Liver (tissue), 9 donors: ENCODE data around the gene SLC15A5. TPM values are rescaled to one million over a fixed set of nuclear protein-coding genes. Genes with fewer than 3 reads are reported as not detected.
A peak's percentile ranks its signal among the peaks of the same experiment; 100 is the strongest.

Experiments
- DNase-seq: peaks from one replicate; pipeline ENCODE4 v3.0.0-alpha.2; 2017; ENCODE audit warnings: low spot score
- H3K27ac ChIP-seq, 2 donors: one replicate each; pipeline ENCODE4 v1.7.0; 2013; ENCODE audit warnings: inconsistent platforms in 2 of 2, low read length in 2 of 2, control low read depth in 1 of 2, low read depth in 1 of 2, mild to moderate bottlenecking in 1 of 2
- H3K27me3 ChIP-seq, 4 donors: one replicate each; pipeline versions ENCODE4 v1.6.1 to v1.7.0; 2013; ENCODE audit warnings: low read length in 3 of 4, inconsistent platforms in 1 of 4, mild to moderate bottlenecking in 1 of 4, moderate library complexity in 1 of 4; ENCODE audit not compliant: control insufficient read depth in 4 of 4, insufficient read depth in 4 of 4
- H3K36me3 ChIP-seq, 4 donors: one replicate each; pipeline versions ENCODE4 v1.6.1 to v1.7.0; 2013; ENCODE audit warnings: low read length in 3 of 4, mild to moderate bottlenecking in 3 of 4, low read depth in 1 of 4, moderate library complexity in 1 of 4; ENCODE audit not compliant: control insufficient read depth in 4 of 4, insufficient read depth in 3 of 4
- H3K4me1 ChIP-seq, 4 donors: one replicate each; pipeline versions ENCODE4 v1.6.1 to v1.7.0; 2013; ENCODE audit warnings: low read length in 3 of 4, mild to moderate bottlenecking in 3 of 4, moderate library complexity in 1 of 4; ENCODE audit not compliant: control insufficient read depth in 4 of 4, insufficient read depth in 4 of 4
- H3K4me3 ChIP-seq, 3 donors: one replicate each; pipeline versions ENCODE4 v1.6.1 to v1.7.0; 2013; ENCODE audit warnings: low read length in 3 of 3, control low read depth in 1 of 3, low read depth in 1 of 3, mild to moderate bottlenecking in 1 of 3
- H3K9ac ChIP-seq, 2 donors: one replicate each; pipeline ENCODE4 v1.7.0; 2013; ENCODE audit warnings: low read length in 2 of 2, mild to moderate bottlenecking in 2 of 2, moderate library complexity in 2 of 2, control low read depth in 1 of 2, low read depth in 1 of 2
- H3K9me3 ChIP-seq, 4 donors: one replicate each; pipeline versions ENCODE4 v1.6.1 to v1.7.0; 2013; ENCODE audit warnings: low read length in 3 of 4; ENCODE audit not compliant: control insufficient read depth in 4 of 4
- EGR1 ChIP-seq, 2 donors: IDR thresholded peaks; 2 replicates each; pipeline ENCODE4 v1.6.1; 2016 to 2018; ENCODE audit warnings: antibody characterized with exemption in 2 of 2, low read depth in 2 of 2
- FOXA1 ChIP-seq: IDR thresholded peaks from 2 replicates; pipeline ENCODE4 v1.6.1; 2016; ENCODE audit warnings: antibody characterized with exemption
- GABPA ChIP-seq, 2 donors: IDR thresholded peaks in 1 of 2; conservative IDR thresholded peaks in 1 of 2; 2 replicates each; pipeline ENCODE4 v1.6.1; 2016; ENCODE audit warnings: antibody characterized with exemption in 2 of 2, mild to moderate bottlenecking in 1 of 2, moderate library complexity in 1 of 2
- HNF4A ChIP-seq, 2 donors: conservative IDR thresholded peaks; 2 replicates each; pipeline ENCODE4 v1.6.1; 2016; ENCODE audit warnings: antibody characterized with exemption in 2 of 2, mild to moderate bottlenecking in 2 of 2
- HNF4G ChIP-seq: IDR thresholded peaks from 2 replicates; pipeline ENCODE4 v1.6.1; 2016; ENCODE audit warnings: antibody characterized with exemption
- JUND ChIP-seq, 2 donors: IDR thresholded peaks; 2 replicates each; pipeline ENCODE4 v1.6.1; 2016; ENCODE audit warnings: antibody characterized with exemption in 2 of 2
- NR2F2 ChIP-seq: IDR thresholded peaks from 2 replicates; pipeline ENCODE4 v1.6.1; 2016; ENCODE audit warnings: antibody characterized with exemption
- RAD21 ChIP-seq, 2 donors: IDR thresholded peaks; 2 replicates each; pipeline ENCODE4 v1.6.1; 2016; ENCODE audit warnings: antibody characterized with exemption in 2 of 2, mild to moderate bottlenecking in 2 of 2
- RXRA ChIP-seq, 2 donors: IDR thresholded peaks; 2 replicates each; pipeline ENCODE4 v1.6.1; 2017 to 2018; ENCODE audit warnings: antibody characterized with exemption in 2 of 2, mild to moderate bottlenecking in 1 of 2
- SP1 ChIP-seq: IDR thresholded peaks from 2 replicates; pipeline ENCODE4 v1.6.1; 2018; ENCODE audit warnings: antibody characterized with exemption, mild to moderate bottlenecking
- TAF1 ChIP-seq: conservative IDR thresholded peaks from 2 replicates; pipeline ENCODE4 v1.6.1; 2016; ENCODE audit warnings: antibody characterized with exemption, mild to moderate bottlenecking
- WGBS: extraction: QIAGEN DNeasy Blood & Tissue Kit; methylation state at CpG from one replicate; pipeline ENCODE4 v1.1.7; 2013; 5-methylcytosine and 5-hydroxymethylcytosine counted together
- polyA plus RNA-seq, 2 donors: library from polyadenylated mRNA; stranded (reverse) in 1 of 2; unstranded in 1 of 2; fragments of 200-250 nt in 1 of 2; fragments of >200 nt in 1 of 2; fragmentation: Nextera tagmentation in 1 of 2; extraction: Ambion mirVana in 1 of 2; gene quantifications; one replicate each; pipeline versions ENCODE4 v1.2.1 to v1.2.3, GENCODE V29; 2013 to 2015
- total RNA-seq, 2 donors: library from RNA; depleted of rRNA; stranded (reverse); fragments of >200 nt; gene quantifications; one replicate each; pipeline ENCODE4 v1.2.3, GENCODE V29; 2014
- TF ChIP-seq, protein P1 (sequence below): IDR thresholded peaks from 2 replicates; pipeline ENCODE4 v1.6.1; 2016; ENCODE audit warnings: antibody characterized with exemption, mild to moderate bottlenecking
- TF ChIP-seq, protein P2 (sequence below): IDR thresholded peaks from 2 replicates; pipeline ENCODE4 v1.6.1; 2016; ENCODE audit warnings: antibody characterized with exemption
- TF ChIP-seq, protein P3 (sequence below): IDR thresholded peaks from 2 replicates; pipeline ENCODE4 v1.6.1; 2016; ENCODE audit warnings: antibody characterized with exemption
- TF ChIP-seq, protein P4 (sequence below): IDR thresholded peaks from 2 replicates; pipeline ENCODE4 v1.6.1; 2016; ENCODE audit warnings: antibody characterized with exemption
- TF ChIP-seq, protein P5 (sequence below): fragments of 150-350 bp; IDR thresholded peaks from 2 replicates; pipeline ENCODE4 v1.5.1; 2017; ENCODE audit warnings: improper control_type of control experiment, low read depth, low read length; ENCODE audit not compliant: missing input control
- donor health status: healthy.
- donor health status: healthy.
- donor health status: healthy.
- donor health status: healthy.
- donor health status: healthy.

SLC15A5 gene
- total and polyA plus RNA-seq, 4 donors, result not detected

DNA sequence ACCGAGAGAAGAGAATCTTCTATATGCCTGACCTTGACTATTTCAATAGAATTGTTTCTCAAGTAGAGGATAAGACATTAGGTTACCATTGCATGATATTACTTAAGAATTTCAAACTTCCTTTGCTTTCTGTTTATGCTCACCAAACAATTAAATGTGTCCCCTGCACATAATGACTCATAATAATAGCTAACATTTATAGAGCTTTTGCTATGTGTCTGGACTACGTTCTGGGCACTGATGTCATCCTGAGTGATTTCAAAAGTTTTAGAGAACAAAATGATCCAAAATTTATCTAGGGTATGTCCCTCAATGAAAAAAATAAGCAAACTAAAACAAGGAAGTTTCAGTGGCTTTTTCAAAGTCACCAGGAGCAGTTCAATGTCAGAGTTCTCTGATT, 38.8 kb downstream of the SLC15A5 start:
- H3K36me3 ChIP-seq, result no peaks in the 10 kb centered on the region
- no peak for DNase-seq
- peaks cover 3 to 14% (median 10%) of the 10 kb centered on the region in 4 donors for H3K4me1 ChIP-seq
- H3K4me3 ChIP-seq, result no peak overlapping the region
- H3K27me3 ChIP-seq, result no peaks in the 10 kb centered on the region
- no peaks in the 10 kb centered on the region for H3K9me3 ChIP-seq
- WGBS, result 56% methylated on average over 2 of the region's 2 CpGs
- H3K27ac ChIP-seq, result peak overlapping the region in 1 of 2 donors; percentile 13
- TF ChIP-seq GABPA (IDR thresholded peaks at IDR 0.05 in 1 of 2, conservative IDR thresholded peaks at IDR 0.05 in 1 of 2), result no peak
- peak in 1 of 2 donors; percentile 39 for TF ChIP-seq HNF4A (conservative IDR thresholded peaks at IDR 0.05)
- TF ChIP-seq, protein P1, sequence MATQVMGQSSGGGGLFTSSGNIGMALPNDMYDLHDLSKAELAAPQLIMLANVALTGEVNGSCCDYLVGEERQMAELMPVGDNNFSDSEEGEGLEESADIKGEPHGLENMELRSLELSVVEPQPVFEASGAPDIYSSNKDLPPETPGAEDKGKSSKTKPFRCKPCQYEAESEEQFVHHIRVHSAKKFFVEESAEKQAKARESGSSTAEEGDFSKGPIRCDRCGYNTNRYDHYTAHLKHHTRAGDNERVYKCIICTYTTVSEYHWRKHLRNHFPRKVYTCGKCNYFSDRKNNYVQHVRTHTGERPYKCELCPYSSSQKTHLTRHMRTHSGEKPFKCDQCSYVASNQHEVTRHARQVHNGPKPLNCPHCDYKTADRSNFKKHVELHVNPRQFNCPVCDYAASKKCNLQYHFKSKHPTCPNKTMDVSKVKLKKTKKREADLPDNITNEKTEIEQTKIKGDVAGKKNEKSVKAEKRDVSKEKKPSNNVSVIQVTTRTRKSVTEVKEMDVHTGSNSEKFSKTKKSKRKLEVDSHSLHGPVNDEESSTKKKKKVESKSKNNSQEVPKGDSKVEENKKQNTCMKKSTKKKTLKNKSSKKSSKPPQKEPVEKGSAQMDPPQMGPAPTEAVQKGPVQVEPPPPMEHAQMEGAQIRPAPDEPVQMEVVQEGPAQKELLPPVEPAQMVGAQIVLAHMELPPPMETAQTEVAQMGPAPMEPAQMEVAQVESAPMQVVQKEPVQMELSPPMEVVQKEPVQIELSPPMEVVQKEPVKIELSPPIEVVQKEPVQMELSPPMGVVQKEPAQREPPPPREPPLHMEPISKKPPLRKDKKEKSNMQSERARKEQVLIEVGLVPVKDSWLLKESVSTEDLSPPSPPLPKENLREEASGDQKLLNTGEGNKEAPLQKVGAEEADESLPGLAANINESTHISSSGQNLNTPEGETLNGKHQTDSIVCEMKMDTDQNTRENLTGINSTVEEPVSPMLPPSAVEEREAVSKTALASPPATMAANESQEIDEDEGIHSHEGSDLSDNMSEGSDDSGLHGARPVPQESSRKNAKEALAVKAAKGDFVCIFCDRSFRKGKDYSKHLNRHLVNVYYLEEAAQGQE, result no peak
- TF ChIP-seq NR2F2, result no peak
- TF ChIP-seq JUND (IDR thresholded peaks at IDR 0.05), result peak in 1 of 2 donors; percentile 71
- no peak overlapping the region for H3K9ac ChIP-seq

DNA sequence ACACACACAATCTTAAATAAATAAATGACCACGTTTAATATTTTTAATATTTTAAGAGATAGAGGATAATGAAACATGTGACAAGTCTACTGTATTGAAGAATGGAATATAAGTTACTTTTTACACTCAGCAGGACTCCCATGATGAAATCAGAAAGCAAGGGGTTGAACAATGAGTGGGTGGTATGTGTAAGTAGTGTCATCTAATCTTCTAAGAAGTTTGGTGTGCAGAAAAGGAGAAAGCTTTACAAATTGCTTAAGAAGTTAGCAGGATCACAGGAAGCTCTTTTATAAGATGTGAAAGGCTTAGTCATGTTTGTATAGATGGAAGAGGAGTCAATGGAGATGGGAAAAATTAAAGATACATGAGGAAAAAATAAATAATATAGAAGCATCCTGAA, 47.8 kb downstream of the SLC15A5 start:
- H3K36me3 ChIP-seq, result no peaks in the 10 kb centered on the region
- WGBS, result 57% methylated on average over 1 of the region's 1 CpG
- H3K4me1 ChIP-seq, result no peaks in the 10 kb centered on the region
- no peaks in the 10 kb centered on the region for H3K27me3 ChIP-seq
- no peaks in the 10 kb centered on the region for H3K9me3 ChIP-seq
- H3K4me3 ChIP-seq, result no peak overlapping the region
- no peak for DNase-seq
- H3K27ac ChIP-seq, result no peak overlapping the region
- TF ChIP-seq, protein P2, sequence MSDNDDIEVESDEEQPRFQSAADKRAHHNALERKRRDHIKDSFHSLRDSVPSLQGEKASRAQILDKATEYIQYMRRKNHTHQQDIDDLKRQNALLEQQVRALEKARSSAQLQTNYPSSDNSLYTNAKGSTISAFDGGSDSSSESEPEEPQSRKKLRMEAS, result no peak
- no peak for TF ChIP-seq RAD21 (IDR thresholded peaks at IDR 0.05)
- TF ChIP-seq HNF4G, result no peak
- no peak for TF ChIP-seq GABPA (IDR thresholded peaks at IDR 0.05 in 1 of 2, conservative IDR thresholded peaks at IDR 0.05 in 1 of 2)
- TF ChIP-seq, protein P3, sequence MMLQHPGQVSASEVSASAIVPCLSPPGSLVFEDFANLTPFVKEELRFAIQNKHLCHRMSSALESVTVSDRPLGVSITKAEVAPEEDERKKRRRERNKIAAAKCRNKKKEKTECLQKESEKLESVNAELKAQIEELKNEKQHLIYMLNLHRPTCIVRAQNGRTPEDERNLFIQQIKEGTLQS, result no peak
- no peak for TF ChIP-seq TAF1
- no peak for TF ChIP-seq NR2F2
- TF ChIP-seq SP1, result no peak
- no peak for TF ChIP-seq EGR1 (IDR thresholded peaks at IDR 0.05; ENCODE audit: low read depth in 2 of 2)
- no peak for TF ChIP-seq FOXA1
- no peak for TF ChIP-seq RXRA (IDR thresholded peaks at IDR 0.05)
- no peak for TF ChIP-seq HNF4A (conservative IDR thresholded peaks at IDR 0.05)
- TF ChIP-seq, protein P4, sequence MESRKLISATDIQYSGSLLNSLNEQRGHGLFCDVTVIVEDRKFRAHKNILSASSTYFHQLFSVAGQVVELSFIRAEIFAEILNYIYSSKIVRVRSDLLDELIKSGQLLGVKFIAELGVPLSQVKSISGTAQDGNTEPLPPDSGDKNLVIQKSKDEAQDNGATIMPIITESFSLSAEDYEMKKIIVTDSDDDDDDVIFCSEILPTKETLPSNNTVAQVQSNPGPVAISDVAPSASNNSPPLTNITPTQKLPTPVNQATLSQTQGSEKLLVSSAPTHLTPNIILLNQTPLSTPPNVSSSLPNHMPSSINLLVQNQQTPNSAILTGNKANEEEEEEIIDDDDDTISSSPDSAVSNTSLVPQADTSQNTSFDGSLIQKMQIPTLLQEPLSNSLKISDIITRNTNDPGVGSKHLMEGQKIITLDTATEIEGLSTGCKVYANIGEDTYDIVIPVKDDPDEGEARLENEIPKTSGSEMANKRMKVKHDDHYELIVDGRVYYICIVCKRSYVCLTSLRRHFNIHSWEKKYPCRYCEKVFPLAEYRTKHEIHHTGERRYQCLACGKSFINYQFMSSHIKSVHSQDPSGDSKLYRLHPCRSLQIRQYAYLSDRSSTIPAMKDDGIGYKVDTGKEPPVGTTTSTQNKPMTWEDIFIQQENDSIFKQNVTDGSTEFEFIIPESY, result no peak
- TF ChIP-seq, protein P5, sequence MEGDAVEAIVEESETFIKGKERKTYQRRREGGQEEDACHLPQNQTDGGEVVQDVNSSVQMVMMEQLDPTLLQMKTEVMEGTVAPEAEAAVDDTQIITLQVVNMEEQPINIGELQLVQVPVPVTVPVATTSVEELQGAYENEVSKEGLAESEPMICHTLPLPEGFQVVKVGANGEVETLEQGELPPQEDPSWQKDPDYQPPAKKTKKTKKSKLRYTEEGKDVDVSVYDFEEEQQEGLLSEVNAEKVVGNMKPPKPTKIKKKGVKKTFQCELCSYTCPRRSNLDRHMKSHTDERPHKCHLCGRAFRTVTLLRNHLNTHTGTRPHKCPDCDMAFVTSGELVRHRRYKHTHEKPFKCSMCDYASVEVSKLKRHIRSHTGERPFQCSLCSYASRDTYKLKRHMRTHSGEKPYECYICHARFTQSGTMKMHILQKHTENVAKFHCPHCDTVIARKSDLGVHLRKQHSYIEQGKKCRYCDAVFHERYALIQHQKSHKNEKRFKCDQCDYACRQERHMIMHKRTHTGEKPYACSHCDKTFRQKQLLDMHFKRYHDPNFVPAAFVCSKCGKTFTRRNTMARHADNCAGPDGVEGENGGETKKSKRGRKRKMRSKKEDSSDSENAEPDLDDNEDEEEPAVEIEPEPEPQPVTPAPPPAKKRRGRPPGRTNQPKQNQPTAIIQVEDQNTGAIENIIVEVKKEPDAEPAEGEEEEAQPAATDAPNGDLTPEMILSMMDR, result no peak
- TF ChIP-seq, protein P1, result no peak
- no peak overlapping the region for H3K9ac ChIP-seq
